ENCODE results near the gene ACACB. TPM values are rescaled to one million over a fixed set of nuclear protein-coding genes. Genes with fewer than 3 reads are reported as not detected.

The ACACB gene
- total RNA-seq, 1 experiment from 2014 or later = 2.3 TPM

- no peak for DNase-seq (ENCODE audit: low read depth)
These were observed 183.5 kb downstream of the ACACB start for GRCh38 chr12:109299849-109300248.

GRCh38 chr12:109301643-109302168 is 185.3 kb downstream of the ACACB start:
- no peak for DNase-seq (ENCODE audit: low read depth)

DNA sequence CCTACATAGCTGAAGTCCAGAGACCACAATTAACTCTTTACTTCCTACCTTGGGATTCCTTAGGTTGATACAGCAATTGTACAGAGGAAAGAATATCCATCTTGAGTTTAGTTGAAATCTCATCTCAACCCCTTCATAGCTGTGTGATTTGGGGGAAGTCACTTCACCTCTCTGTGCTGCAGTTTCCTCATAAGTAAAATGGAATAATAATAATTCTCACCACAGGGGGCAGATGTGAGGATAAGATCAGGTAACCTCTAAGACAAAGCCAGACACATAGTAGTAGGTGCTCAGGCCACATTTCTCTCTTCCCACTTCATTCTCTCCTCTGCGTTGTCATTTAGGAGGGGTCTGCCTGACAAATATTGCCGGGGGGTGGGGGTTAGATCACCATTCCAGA is 186.0 kb downstream of the ACACB start:
- no peak for DNase-seq (ENCODE audit: low read depth)

DNA sequence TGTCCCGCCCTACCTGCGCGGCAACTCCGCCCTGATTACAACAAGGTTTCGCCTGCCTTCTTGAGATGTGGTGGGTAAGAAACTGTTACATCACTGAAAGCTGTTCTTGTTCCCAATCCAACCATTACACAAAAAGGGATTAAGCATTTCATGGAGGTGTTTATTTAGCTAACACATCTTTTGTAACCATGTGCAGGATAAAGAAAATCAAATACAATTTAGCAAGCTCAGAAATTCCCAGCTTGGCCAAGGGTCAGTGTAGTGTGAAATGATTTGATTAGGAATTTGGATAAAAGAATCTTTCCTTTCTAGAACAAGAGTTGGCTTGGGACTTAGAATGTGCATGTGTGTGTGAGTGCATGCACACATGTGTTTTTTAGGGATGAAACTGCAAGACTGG is 186.4 kb downstream of the ACACB start:
- DNase-seq (ENCODE audit: low read depth) = no peak

GRCh38 chr12:109304485-109304884 is 188.1 kb downstream of the ACACB start:
- no peak for DNase-seq (ENCODE audit: low read depth)

GRCh38 chr12:109305547-109305946 is 189.2 kb downstream of the ACACB start:
- no peak for DNase-seq (ENCODE audit: low read depth)

GRCh38 chr12:109307051-109307450 is 190.7 kb downstream of the ACACB start:
- no peak for DNase-seq (ENCODE audit: low read depth)

- DNase-seq (ENCODE audit: low read depth) = no peak
These were observed 192.4 kb downstream of the ACACB start, which contains the start of gene FOXN4 for GRCh38 chr12:109308534-109309380. Gene FOXN4 (minus strand): TSS chr12:109309284. CDS start chr12:109308321, 963 bp downstream.

DNA sequence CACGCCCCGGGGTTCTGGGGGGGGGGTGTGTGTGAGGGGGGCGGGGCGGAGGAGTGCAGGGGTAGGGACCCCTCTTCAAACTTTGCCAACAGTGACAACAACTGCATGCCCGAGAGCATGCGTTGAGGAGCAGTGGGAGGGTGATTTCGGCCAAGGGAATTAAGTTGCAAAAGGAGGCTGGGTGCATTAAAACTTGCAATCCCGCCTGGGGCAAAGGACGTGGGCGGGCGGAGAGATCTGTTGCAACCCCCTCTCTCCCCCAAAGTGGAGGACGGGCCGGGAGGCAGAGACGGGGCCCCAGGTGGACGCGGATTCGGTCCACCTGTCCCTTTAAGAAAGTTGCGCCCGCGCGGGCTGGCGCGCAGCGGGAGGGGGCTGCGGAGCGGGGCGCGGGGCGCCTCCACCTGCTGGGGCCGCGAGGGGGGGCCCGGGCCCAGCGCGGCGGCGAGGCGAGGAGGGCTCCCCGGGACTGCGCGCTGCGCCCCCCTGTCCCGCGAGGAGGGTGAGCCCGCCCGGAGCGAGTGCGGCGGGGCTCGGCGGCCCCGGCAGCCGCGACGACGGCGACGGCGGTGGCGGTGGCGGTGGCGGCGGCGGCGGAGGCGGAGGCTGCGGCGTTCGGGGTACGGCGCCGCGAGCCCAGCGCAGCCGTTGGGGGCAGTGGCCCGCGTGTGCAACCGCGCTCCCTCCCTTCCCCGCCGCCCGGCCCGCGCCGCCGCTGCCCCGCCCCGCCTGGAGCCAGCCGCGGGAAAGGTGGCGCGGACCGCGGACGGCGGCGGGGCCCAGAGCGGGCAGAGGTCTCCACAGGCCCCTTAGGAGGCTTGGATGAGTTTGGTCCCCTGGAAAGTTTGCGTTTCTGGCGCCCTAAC is 193.2 kb downstream of the ACACB start:
- no peak for DNase-seq (ENCODE audit: low read depth)

GRCh38 chr12:109310247-109311125 is 194.1 kb downstream of the ACACB start:
- no peak for DNase-seq (ENCODE audit: low read depth)

Other genes with a start within 250 kb of the ACACB start
- not detected in 2 replicates for gene DAO, start 236.5 kb upstream of the ACACB start, total RNA-seq (2014; rRNA removed)
- not detected in 2 replicates for gene SVOP, start 95.5 kb upstream of the ACACB start, total RNA-seq (2014; rRNA removed)
- 7.6 and 10.7 TPM in 2 replicates for gene USP30, start 64.0 kb upstream of the ACACB start, total RNA-seq (2014; rRNA removed)
- gene ALKBH2, start 23.1 kb upstream of the ACACB start, total RNA-seq (2014; rRNA removed) = 7.5 and 14.8 TPM in 2 replicates
- 76.5 and 87.1 TPM in 2 replicates for gene UNG, start 19.0 kb upstream of the ACACB start, total RNA-seq (2014; rRNA removed)
- gene FOXN4, start 192.7 kb downstream of the ACACB start, total RNA-seq (2014; rRNA removed) = not detected in 2 replicates
- gene MYO1H, start 231.3 kb downstream of the ACACB start, total RNA-seq (2014; rRNA removed) = not detected in 2 replicates